NCI-H2227 (cell line): ENCODE data around the gene CST6.
A peak's percentile ranks its signal among the peaks of the same experiment; 100 is the strongest.
"Not testable (repeated sequence)": the region's sequence is repeated elsewhere in the genome, so short reads cannot be mapped to it uniquely, and the experiment has no call there.

Experiments used
- DNase-seq: peaks from one replicate; lab custom pipeline; 2025; ENCODE audit not compliant: unreplicated experiment; lab: John Stamatoyannopoulos, UW

The CST6 gene

GRCh38 chr11:66014804-66015453 lies 3.1 kb downstream of the CST6 start:
- no peak for DNase-seq

DNA sequence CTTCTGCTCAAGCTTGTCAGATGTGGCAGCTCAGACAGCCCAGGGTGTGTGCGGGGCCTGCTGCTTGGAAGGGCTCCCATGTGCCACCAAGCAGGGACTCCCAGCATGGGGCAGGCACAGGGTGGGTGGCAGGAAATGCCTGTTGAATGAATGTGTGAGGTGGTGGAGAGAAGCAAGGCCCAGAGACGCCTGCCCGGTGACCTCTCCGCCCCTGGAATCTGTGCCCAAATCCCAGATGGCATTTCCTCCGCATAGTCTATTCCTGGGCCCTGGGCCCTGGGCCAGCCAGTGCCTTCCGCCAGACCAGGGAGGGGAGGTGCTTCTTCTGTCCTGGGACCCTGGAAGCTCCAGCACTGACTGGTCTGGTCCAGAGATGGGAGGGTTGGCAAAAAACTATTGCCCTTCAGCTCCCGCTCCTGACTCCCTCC lies 3.7 kb downstream of the CST6 start:
- no peak for DNase-seq

GRCh38 chr11:66015936-66016792 lies 4.4 kb downstream of the CST6 start:
- DNase-seq, result no peak

DNA sequence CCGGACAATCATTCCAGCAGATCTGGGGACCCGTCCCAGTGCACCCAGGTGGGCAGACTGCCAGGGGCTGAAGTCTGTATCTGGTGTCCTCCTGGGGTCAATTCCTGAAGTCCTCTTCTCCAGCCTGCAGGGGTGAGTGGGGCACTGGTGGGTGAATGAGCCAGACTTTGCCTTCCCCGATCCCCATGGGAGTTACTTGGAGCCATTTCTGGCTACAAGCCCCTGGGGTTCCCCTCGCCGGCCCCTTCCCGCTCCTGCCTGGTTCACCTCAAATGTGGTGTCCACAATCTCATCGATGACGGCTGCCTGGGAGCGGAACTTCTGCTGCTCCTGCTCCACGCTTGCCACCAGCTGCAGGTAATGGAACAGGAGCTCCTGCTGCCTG lies 5.0 kb downstream of the CST6 start:
- DNase-seq, result no peak

DNA sequence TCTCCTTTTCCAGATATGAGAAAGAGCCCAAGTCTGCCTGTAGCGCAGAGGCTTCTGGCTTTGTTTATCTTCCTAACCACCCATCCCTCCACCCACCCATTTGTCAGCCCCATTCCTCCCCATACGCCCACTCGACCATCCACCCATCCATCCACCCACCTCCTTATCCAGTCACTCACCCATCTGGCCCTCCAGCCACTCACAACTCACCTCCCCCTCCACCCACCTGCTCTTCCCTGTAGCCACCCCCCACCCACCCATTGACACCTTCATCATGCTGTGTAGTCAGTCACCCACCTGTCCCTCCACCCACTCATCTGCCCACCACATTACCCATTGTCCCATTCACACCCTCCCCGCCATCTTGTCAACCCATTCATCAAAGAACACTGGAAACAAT lies 5.5 kb downstream of the CST6 start:
- no peak for DNase-seq

DNA sequence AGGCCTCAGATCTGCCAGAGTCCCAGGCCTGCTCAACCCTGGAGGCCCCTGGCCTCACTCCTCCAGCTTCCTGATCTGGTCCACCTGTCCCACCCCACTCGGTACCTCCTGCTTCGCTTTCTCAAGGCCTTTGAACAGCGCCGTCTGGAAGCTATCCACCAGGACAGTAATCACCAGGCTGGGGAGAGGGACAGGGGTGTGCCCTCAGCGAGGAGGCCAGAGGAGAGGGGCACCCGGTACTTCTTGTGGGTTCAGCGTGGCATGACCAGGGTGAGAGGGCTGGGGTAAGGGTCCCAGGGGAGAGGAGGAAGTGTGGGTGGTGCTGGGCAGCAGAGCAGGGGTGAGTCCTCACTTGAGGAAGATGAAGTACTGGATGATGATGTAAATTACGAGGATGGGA lies 8.4 kb downstream of the CST6 start:
- DNase-seq, result no peak

- no peak for DNase-seq
Measured at GRCh38 chr11:66020618-66021357, 9.0 kb downstream of the CST6 start.

DNA sequence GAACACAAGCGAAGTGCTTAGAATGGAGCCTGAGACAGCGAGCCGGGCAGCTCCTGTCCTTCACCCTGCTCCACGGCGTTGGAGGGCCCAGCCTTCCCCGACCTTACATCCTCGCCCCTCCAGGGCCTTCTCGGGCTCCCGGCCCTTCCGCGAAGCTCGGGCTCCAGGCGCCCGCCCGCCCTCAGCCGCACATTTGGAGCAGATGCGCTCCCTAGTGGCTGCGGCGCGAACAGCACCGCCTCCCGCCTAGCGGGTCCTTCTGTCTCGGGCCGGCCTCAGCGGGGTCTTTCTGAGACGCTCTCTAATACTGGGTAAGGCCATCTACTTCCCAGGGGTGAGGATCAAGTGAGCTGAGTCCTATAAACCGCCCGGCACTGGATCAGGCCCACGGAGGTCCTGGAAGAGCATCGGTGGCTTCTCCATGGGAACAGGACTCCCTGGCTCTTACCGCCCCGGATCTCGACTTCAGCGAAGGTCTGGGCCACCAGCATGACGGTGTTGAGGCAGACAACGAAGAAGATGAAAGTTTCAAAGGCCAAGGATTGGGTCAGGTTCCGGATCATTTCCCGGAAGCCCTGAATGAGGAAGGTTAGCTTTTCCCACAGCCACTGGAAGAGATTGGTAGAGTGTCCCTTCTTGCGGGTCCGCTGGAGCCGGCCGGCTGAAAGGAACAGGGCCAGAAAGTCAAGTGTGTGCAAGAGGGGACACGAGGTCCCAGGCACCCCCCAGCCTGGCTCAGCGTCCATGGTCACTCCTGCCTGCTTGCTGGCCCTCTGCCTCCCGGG lies 10.8 kb downstream of the CST6 start:
- peak; percentile 87 for DNase-seq

DNA sequence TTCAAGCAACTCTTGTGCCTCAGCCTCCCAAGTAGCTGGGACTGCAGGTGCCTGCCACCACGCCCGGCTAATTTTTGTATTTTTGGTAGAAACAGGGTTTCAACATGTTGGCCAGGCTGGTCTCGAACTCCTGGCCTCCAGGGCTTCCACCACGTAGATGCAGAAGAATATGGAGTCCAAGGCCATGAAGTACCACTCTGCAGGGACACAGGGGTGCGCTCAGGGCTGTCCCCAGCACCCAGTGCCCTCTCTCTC lies 11.3 kb downstream of the CST6 start:
- not testable (repeated sequence) for DNase-seq

- no peak for DNase-seq
Measured at GRCh38 chr11:66026017-66026529, 14.3 kb downstream of the CST6 start, which contains the start of gene CATSPER1. Gene CATSPER1, minus strand, starts transcription at chr11:66026479. Its CDS starts 100 bp downstream, at chr11:66026379.

DNA sequence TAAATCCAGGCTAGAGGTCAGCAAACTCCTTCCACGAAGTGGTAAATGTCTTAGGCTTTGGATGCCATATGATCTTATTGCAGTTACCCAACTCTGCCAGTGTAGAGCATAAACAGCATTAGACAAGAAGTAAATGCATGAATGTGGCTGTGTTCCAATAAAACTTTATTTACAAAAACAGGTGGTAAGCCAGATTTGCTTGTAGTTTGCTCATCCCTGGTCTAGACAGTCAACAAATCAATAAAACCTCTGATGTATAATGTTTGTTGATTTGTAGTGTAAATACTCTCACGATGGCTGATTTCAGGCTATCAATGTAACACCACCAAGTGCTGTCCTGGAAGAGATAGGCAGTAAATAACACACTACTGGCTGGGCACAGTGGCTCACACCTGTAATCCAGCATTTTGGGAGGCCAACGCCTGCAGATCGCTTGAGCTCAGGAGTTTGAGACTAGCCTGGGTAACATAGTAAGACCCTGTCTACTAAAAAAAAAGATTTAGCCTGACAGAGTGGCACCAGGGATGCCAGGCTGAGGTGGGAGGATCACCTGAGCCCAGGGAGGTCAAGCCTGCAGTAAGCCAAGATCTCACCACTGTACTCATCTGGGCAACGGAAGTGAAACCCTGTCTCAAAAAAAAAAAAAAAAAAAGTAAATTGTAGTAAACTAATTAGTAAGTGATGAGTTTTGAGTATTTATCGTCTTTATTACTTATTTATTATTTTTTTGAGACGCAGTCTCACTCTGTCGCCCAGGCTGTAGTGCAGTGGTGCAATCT lies 21.3 kb downstream of the CST6 start:
- DNase-seq, result no peak

DNA sequence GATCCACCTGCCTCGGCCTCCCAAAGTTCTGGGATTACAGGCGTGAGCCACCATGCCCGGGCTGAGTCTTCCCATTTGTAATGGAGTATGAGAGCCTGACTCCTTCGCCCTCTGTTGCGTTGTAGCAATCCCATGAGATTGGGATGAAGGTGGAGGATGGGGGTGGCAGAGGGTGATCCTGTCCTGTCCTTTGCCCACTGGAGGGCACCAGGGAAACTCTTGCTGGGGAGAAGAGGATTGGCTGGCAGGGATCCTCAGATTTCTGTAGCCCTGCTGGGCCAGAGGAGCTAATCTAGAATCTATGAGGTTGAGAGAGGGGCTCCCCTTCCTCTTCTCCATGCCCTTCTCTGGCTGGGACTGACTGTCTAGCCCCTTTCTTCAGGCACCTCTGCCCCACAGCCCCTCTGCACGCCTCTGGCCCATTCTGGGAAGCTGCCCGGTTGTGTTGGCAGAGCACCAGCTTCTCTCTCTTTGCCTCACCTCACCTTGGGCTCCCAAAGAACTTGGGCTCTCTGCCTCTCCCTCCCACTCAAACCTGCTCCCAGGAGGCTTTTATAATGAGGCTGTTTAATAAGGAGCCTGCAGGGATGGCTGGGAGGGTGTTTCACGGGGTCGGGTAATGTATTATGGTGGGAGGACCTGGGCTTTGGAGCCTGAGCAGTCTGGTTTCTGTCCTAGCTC lies 24.0 kb downstream of the CST6 start:
- no peak for DNase-seq

- DNase-seq, result no peak
Measured at GRCh38 chr11:66036334-66036710, 24.5 kb downstream of the CST6 start.

GRCh38 chr11:66037327-66037726 lies 25.5 kb downstream of the CST6 start:
- DNase-seq, result no peak

GRCh38 chr11:66039765-66040164 lies 28.0 kb downstream of the CST6 start:
- no peak for DNase-seq

GRCh38 chr11:66042227-66042995 lies 30.6 kb downstream of the CST6 start:
- DNase-seq, result no peak

- DNase-seq, result no peak
Measured at GRCh38 chr11:66042996-66043906, 31.4 kb downstream of the CST6 start.

GRCh38 chr11:66044757-66045156 lies 32.9 kb downstream of the CST6 start:
- no peak for DNase-seq
